Fibroblast of skin of right quadriceps (primary cell): ENCODE results near the gene SCYL1.

Experiments
- DNase-seq: peaks from one replicate; pipeline ENCODE4 v3.0.0-alpha.2; 2013

The SCYL1 gene

GRCh38 chr11:65537620-65538231 lies 12.8 kb downstream of the SCYL1 start:
- DNase-seq, result no peak

GRCh38 chr11:65538232-65538914 lies 13.5 kb downstream of the SCYL1 start:
- DNase-seq, result no peak

GRCh38 chr11:65538915-65539743 lies 14.2 kb downstream of the SCYL1 start:
- no peak for DNase-seq

GRCh38 chr11:65539744-65540289 lies 14.9 kb downstream of the SCYL1 start:
- no peak for DNase-seq

- DNase-seq, result peak; percentile 85
Observed at GRCh38 chr11:65540290-65541092, 15.6 kb downstream of the SCYL1 start.

GRCh38 chr11:65541093-65541982 lies 16.5 kb downstream of the SCYL1 start:
- no peak for DNase-seq

- no peak for DNase-seq
Observed at GRCh38 chr11:65542738-65543390, 18.0 kb downstream of the SCYL1 start.

- no peak for DNase-seq
Observed at GRCh38 chr11:65545853-65546216, 21.0 kb downstream of the SCYL1 start.

- DNase-seq, result peak; percentile 31
Observed at GRCh38 chr11:65546217-65546958, 21.5 kb downstream of the SCYL1 start.

- no peak for DNase-seq
Observed at GRCh38 chr11:65547446-65548125, 22.7 kb downstream of the SCYL1 start.

- no peak for DNase-seq
Observed at GRCh38 chr11:65548395-65548794, 23.5 kb downstream of the SCYL1 start.

- DNase-seq, result no peak
Observed at GRCh38 chr11:65549096-65549495, 24.2 kb downstream of the SCYL1 start.

GRCh38 chr11:65551572-65552387 lies 26.9 kb downstream of the SCYL1 start:
- DNase-seq, result no peak

GRCh38 chr11:65552388-65552951 lies 27.6 kb downstream of the SCYL1 start:
- DNase-seq, result no peak

GRCh38 chr11:65553301-65554001 lies 28.6 kb downstream of the SCYL1 start:
- DNase-seq, result no peak

GRCh38 chr11:65554057-65554818 lies 29.4 kb downstream of the SCYL1 start:
- no peak for DNase-seq

GRCh38 chr11:65554842-65555430 lies 30.1 kb downstream of the SCYL1 start:
- DNase-seq, result no peak
